ENCODE measurements around the gene BMP2K.

DNA sequence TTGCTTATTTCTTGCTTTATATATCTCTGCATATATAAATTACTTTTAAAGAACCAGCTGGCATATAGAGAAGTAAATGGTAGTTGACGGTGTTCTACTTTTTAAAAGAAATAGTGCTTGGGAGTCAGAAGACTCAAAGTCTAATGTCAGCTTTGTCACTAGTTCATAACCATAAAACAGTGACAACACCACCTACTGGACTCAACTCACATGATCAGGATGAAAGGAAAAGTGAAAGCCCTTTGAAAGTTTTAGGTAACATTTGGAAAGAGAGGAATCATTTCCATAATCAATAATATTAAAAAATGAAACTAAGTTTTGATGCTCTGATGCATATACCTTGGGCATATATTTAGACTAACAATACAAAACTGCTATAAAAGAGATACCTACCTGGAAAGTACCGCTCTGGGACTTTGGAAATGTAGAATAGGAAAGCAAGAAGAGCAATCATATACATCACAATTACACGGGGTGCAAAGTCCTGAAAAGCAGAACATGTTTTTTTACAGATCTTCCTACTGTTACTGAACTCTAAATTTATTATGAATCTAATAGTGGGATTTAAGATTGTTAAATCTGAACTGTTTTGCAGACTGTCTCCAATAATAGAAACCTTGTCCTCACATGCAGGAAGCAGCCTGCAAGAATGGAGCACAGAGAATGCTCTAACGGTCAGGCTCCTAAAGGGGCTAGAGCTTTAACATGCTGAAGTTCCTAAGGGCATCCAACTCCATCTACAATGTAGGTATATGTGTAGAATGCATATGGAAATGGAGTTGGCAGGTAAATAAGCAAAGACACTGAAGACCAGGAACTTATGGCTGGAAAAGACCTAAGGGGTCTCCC, 147.5 kb downstream of the BMP2K start:
- TF ChIP-seq, protein P1, sequence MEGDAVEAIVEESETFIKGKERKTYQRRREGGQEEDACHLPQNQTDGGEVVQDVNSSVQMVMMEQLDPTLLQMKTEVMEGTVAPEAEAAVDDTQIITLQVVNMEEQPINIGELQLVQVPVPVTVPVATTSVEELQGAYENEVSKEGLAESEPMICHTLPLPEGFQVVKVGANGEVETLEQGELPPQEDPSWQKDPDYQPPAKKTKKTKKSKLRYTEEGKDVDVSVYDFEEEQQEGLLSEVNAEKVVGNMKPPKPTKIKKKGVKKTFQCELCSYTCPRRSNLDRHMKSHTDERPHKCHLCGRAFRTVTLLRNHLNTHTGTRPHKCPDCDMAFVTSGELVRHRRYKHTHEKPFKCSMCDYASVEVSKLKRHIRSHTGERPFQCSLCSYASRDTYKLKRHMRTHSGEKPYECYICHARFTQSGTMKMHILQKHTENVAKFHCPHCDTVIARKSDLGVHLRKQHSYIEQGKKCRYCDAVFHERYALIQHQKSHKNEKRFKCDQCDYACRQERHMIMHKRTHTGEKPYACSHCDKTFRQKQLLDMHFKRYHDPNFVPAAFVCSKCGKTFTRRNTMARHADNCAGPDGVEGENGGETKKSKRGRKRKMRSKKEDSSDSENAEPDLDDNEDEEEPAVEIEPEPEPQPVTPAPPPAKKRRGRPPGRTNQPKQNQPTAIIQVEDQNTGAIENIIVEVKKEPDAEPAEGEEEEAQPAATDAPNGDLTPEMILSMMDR (optimal IDR thresholded peaks at IDR 0.05 in 1 of 3, IDR thresholded peaks at IDR 0.05 in 1 of 3, conservative IDR thresholded peaks at IDR 0.05 in 1 of 3; ENCODE audit: extremely low read depth in 1 of 3, insufficient read depth in 2 of 3, low read length in 3 of 3): no peak
- no peak for TF ChIP-seq EZH2 (IDR thresholded peaks at IDR 0.05; ENCODE audit: low read length)
